ENCODE results near the gene SELL.
"Not testable (repeated sequence)": the region's sequence is repeated elsewhere in the genome, so short reads cannot be mapped to it uniquely, and the experiment has no call there.

- TF ChIP-seq CTCF, POLR2A (IDR thresholded peaks at IDR 0.05): not testable (repeated sequence)
Measured at GRCh38 chr1:169658777-169659176, 52.6 kb downstream of the SELL start.
